HepG2 (cell line): ENCODE measurements around the gene PPP1R15B.

ENCODE experiments used
- CEBPB ChIP-seq: IDR thresholded peaks from 2 replicates; pipeline ENCODE4 v1.6.1; 2011; ENCODE audit warnings: low read depth, low read length, improper control_type of control experiment, borderline replicate concordance
- ELK4 ChIP-seq: sonication (generic); formaldehyde crosslinking; IDR thresholded peaks from 2 replicates; pipeline ENCODE4 v1.9.0; 2021; ENCODE audit warnings: missing genetic modification reagents, borderline replicate concordance
- JUN ChIP-seq: sonication (generic); formaldehyde crosslinking; IDR thresholded peaks from 2 replicates; pipeline ENCODE4 v1.4.0; 2020; ENCODE audit warnings: mild to moderate bottlenecking, missing genetic modification reagents
- RFX5 ChIP-seq: IDR thresholded peaks from 2 replicates; pipeline ENCODE4 v1.6.1; 2011; ENCODE audit warnings: low read depth, low read length, improper control_type of control experiment
- ZNF468 ChIP-seq: sonication (generic); formaldehyde crosslinking; IDR thresholded peaks from 2 replicates; pipeline ENCODE4 v1.8.0; 2022; ENCODE audit warnings: mild to moderate bottlenecking, moderate library complexity, missing genetic modification reagents
- ZNF672 ChIP-seq: sonication (generic); formaldehyde crosslinking; IDR thresholded peaks from 2 replicates; pipeline ENCODE4 v1.8.1; 2022; ENCODE audit warnings: missing genetic modification reagents
- ZNF839 ChIP-seq: sonication (generic); formaldehyde crosslinking; IDR thresholded peaks from 2 replicates; pipeline ENCODE4 v1.4.0; 2020; ENCODE audit warnings: missing genetic modification reagents, mild to moderate bottlenecking, borderline replicate concordance
- TF ChIP-seq, protein P1 (sequence below): sonication (generic); formaldehyde crosslinking; IDR thresholded peaks from 2 replicates; pipeline ENCODE4 v1.4.0; 2020; ENCODE audit warnings: missing genetic modification reagents, borderline replicate concordance
- TF ChIP-seq, protein P2 (sequence below): sonication (generic); formaldehyde crosslinking; IDR thresholded peaks from 2 replicates; pipeline ENCODE4 v1.5.0; 2020; ENCODE audit warnings: mild to moderate bottlenecking, missing genetic modification reagents, moderate library complexity

DNA sequence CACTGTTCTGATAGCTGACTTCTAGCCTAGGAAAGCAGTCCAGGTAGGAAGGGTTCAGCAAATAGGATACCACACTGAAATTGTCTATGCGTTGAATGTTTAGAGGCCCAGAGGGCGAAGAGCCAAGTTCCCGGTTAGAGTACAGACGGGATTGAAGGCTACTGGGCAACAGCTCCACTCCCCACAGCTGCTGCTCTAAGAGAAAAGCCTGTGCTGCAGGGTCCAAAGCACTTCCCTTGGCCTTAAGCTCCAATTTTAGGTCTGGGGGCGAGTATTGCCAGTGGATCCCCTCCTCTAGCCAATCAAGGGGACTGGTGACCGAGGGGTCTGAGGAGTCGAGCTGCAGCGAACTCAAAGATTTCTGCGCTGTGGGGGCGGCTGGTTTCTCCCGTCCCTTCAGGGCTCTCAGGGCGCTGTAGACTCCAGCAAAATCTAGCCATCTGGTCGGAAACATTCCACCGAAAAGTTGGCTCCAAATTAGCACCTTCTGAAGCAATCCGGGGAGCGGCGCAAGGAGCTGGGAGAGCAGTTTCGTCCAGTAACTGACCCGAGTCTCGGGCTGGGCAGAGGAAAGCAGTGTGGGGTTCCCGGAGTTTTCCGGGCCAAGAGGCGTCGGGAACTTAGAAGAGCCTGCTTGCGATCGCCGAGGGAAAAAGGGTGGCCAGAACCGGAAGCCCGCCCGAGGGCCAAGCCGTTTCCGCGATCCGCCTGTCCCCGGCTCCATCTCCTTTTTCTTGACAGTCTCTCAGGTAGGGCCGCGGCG, 748 bp downstream of the PPP1R15B start:
- TF ChIP-seq, protein P1, sequence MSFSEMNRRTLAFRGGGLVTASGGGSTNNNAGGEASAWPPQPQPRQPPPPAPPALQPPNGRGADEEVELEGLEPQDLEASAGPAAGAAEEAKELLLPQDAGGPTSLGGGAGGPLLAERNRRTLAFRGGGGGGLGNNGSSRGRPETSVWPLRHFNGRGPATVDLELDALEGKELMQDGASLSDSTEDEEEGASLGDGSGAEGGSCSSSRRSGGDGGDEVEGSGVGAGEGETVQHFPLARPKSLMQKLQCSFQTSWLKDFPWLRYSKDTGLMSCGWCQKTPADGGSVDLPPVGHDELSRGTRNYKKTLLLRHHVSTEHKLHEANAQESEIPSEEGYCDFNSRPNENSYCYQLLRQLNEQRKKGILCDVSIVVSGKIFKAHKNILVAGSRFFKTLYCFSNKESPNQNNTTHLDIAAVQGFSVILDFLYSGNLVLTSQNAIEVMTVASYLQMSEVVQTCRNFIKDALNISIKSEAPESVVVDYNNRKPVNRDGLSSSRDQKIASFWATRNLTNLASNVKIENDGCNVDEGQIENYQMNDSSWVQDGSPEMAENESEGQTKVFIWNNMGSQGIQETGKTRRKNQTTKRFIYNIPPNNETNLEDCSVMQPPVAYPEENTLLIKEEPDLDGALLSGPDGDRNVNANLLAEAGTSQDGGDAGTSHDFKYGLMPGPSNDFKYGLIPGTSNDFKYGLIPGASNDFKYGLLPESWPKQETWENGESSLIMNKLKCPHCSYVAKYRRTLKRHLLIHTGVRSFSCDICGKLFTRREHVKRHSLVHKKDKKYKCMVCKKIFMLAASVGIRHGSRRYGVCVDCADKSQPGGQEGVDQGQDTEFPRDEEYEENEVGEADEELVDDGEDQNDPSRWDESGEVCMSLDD (CRISPR knock-in tag) = no peak
- TF ChIP-seq, protein P2, sequence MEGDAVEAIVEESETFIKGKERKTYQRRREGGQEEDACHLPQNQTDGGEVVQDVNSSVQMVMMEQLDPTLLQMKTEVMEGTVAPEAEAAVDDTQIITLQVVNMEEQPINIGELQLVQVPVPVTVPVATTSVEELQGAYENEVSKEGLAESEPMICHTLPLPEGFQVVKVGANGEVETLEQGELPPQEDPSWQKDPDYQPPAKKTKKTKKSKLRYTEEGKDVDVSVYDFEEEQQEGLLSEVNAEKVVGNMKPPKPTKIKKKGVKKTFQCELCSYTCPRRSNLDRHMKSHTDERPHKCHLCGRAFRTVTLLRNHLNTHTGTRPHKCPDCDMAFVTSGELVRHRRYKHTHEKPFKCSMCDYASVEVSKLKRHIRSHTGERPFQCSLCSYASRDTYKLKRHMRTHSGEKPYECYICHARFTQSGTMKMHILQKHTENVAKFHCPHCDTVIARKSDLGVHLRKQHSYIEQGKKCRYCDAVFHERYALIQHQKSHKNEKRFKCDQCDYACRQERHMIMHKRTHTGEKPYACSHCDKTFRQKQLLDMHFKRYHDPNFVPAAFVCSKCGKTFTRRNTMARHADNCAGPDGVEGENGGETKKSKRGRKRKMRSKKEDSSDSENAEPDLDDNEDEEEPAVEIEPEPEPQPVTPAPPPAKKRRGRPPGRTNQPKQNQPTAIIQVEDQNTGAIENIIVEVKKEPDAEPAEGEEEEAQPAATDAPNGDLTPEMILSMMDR (CRISPR knock-in tag) = no peak
- TF ChIP-seq ZNF672 (CRISPR knock-in tag) = no peak
- TF ChIP-seq ZNF468 = no peak
- TF ChIP-seq RFX5 = no peak
- TF ChIP-seq JUN (CRISPR knock-in tag) = no peak
- no peak for TF ChIP-seq ELK4
- TF ChIP-seq ZNF839 (CRISPR knock-in tag) = no peak
- TF ChIP-seq CEBPB = no peak
